Measurements from ENCODE around the gene PTPRN2. TPM values are rescaled to one million over a fixed set of nuclear protein-coding genes. Genes with fewer than 3 reads are reported as not detected.

PTPRN2 gene
- polyA plus RNA-seq, 1 experiment = 0.02 TPM

GRCh38 chr7:158013085-158013668 lies 574.4 kb downstream of the PTPRN2 start:
- no peak for DNase-seq (ENCODE audit: low read depth, low spot score)
- Histone ChIP-seq H3K9me3 (ENCODE audit: control insufficient read depth, insufficient read depth, low read length) (peaks cover 54% of the 10 kb centered on the region), H3K27me3 (ENCODE audit: control insufficient read depth, insufficient read depth, low read length) (no peaks in the 10 kb centered on the region), H3K4me3 (ENCODE audit: low read depth, low read length) (no peak overlapping the region), H3K27ac (ENCODE audit: low read depth, low read length) (no peak overlapping the region)
- ChIA-PET CTCF (no interaction called here), POLR2A (no interaction called here)
- TF ChIP-seq CTCF (IDR thresholded peaks at IDR 0.05; ENCODE audit: low read depth, low read length) = no peak

GRCh38 chr7:158011941-158012340 lies 575.7 kb downstream of the PTPRN2 start:
- no peak for TF ChIP-seq CTCF (IDR thresholded peaks at IDR 0.05; ENCODE audit: low read depth, low read length)
- no peak for DNase-seq (ENCODE audit: low read depth, low spot score)
- H3K27ac ChIP-seq (ENCODE audit: low read depth, low read length) = no peak overlapping the region
- CTCF ChIA-PET = no interaction called here
- H3K27me3 ChIP-seq (ENCODE audit: control insufficient read depth, insufficient read depth, low read length) = no peaks in the 10 kb centered on the region
- no peak overlapping the region for H3K4me3 ChIP-seq (ENCODE audit: low read depth, low read length)
- peaks cover 54% of the 10 kb centered on the region for H3K9me3 ChIP-seq (ENCODE audit: control insufficient read depth, insufficient read depth, low read length)
- POLR2A ChIA-PET = no interaction called here

- CTCF ChIA-PET = no interaction called here
Measured at GRCh38 chr7:158010961-158011693, 576.5 kb downstream of the PTPRN2 start.

GRCh38 chr7:158009886-158010285 lies 577.7 kb downstream of the PTPRN2 start:
- Histone ChIP-seq H3K27ac (ENCODE audit: low read depth, low read length) (no peak overlapping the region), H3K27me3 (ENCODE audit: control insufficient read depth, insufficient read depth, low read length) (no peaks in the 10 kb centered on the region), H3K9me3 (ENCODE audit: control insufficient read depth, insufficient read depth, low read length) (peaks cover 57% of the 10 kb centered on the region), H3K4me3 (ENCODE audit: low read depth, low read length) (no peak overlapping the region)
- ChIA-PET CTCF (no interaction called here), POLR2A (no interaction called here)
- no peak for TF ChIP-seq CTCF (IDR thresholded peaks at IDR 0.05; ENCODE audit: low read depth, low read length)
- no peak for DNase-seq (ENCODE audit: low read depth, low spot score)

More at GRCh38 chr7:158010961-158011693, 576.5 kb downstream of the PTPRN2 start:
- TF ChIP-seq CTCF (IDR thresholded peaks at IDR 0.05; ENCODE audit: low read depth, low read length) = no peak
- no peak overlapping the region for H3K27ac ChIP-seq (ENCODE audit: low read depth, low read length)
- DNase-seq (ENCODE audit: low read depth, low spot score) = no peak
- H3K4me3 ChIP-seq (ENCODE audit: low read depth, low read length) = no peak overlapping the region
- no peaks in the 10 kb centered on the region for H3K27me3 ChIP-seq (ENCODE audit: control insufficient read depth, insufficient read depth, low read length)
- H3K9me3 ChIP-seq (ENCODE audit: control insufficient read depth, insufficient read depth, low read length) = peaks cover 54% of the 10 kb centered on the region
- POLR2A ChIA-PET = no interaction called here

GRCh38 chr7:158008267-158008666 lies 579.4 kb downstream of the PTPRN2 start:
- H3K27me3 ChIP-seq (ENCODE audit: control insufficient read depth, insufficient read depth, low read length) = no peaks in the 10 kb centered on the region
- ChIA-PET POLR2A (no interaction called here), CTCF (no interaction called here)
- no peak for TF ChIP-seq CTCF (IDR thresholded peaks at IDR 0.05; ENCODE audit: low read depth, low read length)
- DNase-seq (ENCODE audit: low read depth, low spot score) = no peak
- no peak overlapping the region for H3K4me3 ChIP-seq (ENCODE audit: low read depth, low read length)
- no peak overlapping the region for H3K27ac ChIP-seq (ENCODE audit: low read depth, low read length)
- peaks cover 67% of the 10 kb centered on the region for H3K9me3 ChIP-seq (ENCODE audit: control insufficient read depth, insufficient read depth, low read length)
